Uterus (tissue), 2 donors: ENCODE data around the gene KIF2A.

ENCODE experiments used
- CTCF ChIP-seq, 4 experiments: fragments of 200-600 bp in 2 of 4; fragments of 450-650 bp in 2 of 4; sonication (generic) in 2 of 4; IDR thresholded peaks; one replicate each; pipeline ENCODE4 v1.5.1; 2016 to 2019; ENCODE audit warnings: antibody characterized with exemption in 4 of 4, mild to moderate bottlenecking in 2 of 4, moderate library complexity in 1 of 4
- POLR2A ChIP-seq, 2 donors: fragments of 450-650 bp; IDR thresholded peaks; one replicate each; pipeline ENCODE4 v1.6.1; 2016; ENCODE audit warnings: antibody characterized with exemption in 2 of 2, mild to moderate bottlenecking in 1 of 2, moderate library complexity in 1 of 2

- no peak for TF ChIP-seq CTCF (IDR thresholded peaks at IDR 0.05)
- TF ChIP-seq POLR2A (IDR thresholded peaks at IDR 0.05): no peak
These were observed 41.9 kb downstream of the KIF2A start for GRCh38 chr5:62347928-62348327.
